Right hindlimb (tissue), 1 donor: ENCODE data around the gene YARS2.
A peak's percentile ranks its signal among the peaks of the same experiment; 100 is the strongest.

ENCODE experiments used
- DNase-seq: peaks from one replicate; pipeline ENCODE4 v3.0.0-alpha.2; 2018

Gene YARS2

GRCh38 chr12:32755654-32756475 is at the start of gene YARS2:
TSS of gene YARS2 (minus strand) at chr12:32755897. CDS start at chr12:32755874, 23 bp downstream.
- peak; percentile 95 for DNase-seq

GRCh38 chr12:32804301-32804700 is 48.6 kb upstream of the YARS2 start:
- no peak for DNase-seq

GRCh38 chr12:32801269-32801980 is 45.7 kb upstream of the YARS2 start:
- no peak for DNase-seq

- DNase-seq = no peak
Measured at GRCh38 chr12:32794281-32794680, 38.6 kb upstream of the YARS2 start.

GRCh38 chr12:32789916-32790315 is 34.2 kb upstream of the YARS2 start:
- DNase-seq = no peak

GRCh38 chr12:32789446-32789845 is 33.7 kb upstream of the YARS2 start:
- DNase-seq = no peak

- DNase-seq = no peak
Measured at GRCh38 chr12:32788405-32788804, 32.7 kb upstream of the YARS2 start.

GRCh38 chr12:32785557-32785956 is 29.9 kb upstream of the YARS2 start:
- DNase-seq = no peak

GRCh38 chr12:32783029-32783428 is 27.3 kb upstream of the YARS2 start:
- DNase-seq = no peak

GRCh38 chr12:32780071-32780470 is 24.4 kb upstream of the YARS2 start:
- no peak for DNase-seq

GRCh38 chr12:32777691-32778175 is 22.0 kb upstream of the YARS2 start:
- no peak for DNase-seq

- DNase-seq = no peak
Measured at GRCh38 chr12:32777159-32777558, 21.5 kb upstream of the YARS2 start.

- no peak for DNase-seq
Measured at GRCh38 chr12:32776258-32776657, 20.6 kb upstream of the YARS2 start.

- DNase-seq = no peak
Measured at GRCh38 chr12:32773691-32774090, 18.0 kb upstream of the YARS2 start.

GRCh38 chr12:32770141-32770540 is 14.4 kb upstream of the YARS2 start:
- no peak for DNase-seq

GRCh38 chr12:32768518-32768917 is 12.8 kb upstream of the YARS2 start:
- DNase-seq = no peak

GRCh38 chr12:32765906-32766305 is 10.2 kb upstream of the YARS2 start:
- no peak for DNase-seq

- no peak for DNase-seq
Measured at GRCh38 chr12:32761716-32762115, 6.0 kb upstream of the YARS2 start.

GRCh38 chr12:32757157-32757556 is 1.5 kb upstream of the YARS2 start:
- no peak for DNase-seq

GRCh38 chr12:32756476-32757066 is 874 bp upstream of the YARS2 start:
- peak; percentile 29 for DNase-seq

- peak; percentile 83 for DNase-seq
Measured at GRCh38 chr12:32755051-32755653, 545 bp downstream of the YARS2 start.

GRCh38 chr12:32754111-32754510 is 1.6 kb downstream of the YARS2 start:
- DNase-seq = no peak

- DNase-seq = no peak
Measured at GRCh38 chr12:32753605-32754004, 2.1 kb downstream of the YARS2 start.
